Natural killer cell (primary cell): ENCODE measurements around the gene EIF5AL1. TPM values are rescaled to one million over a fixed set of nuclear protein-coding genes. Genes with fewer than 3 reads are reported as not detected.
"Not testable (repeated sequence)": the region's sequence is repeated elsewhere in the genome, so short reads cannot be mapped to it uniquely, and the experiment has no call there.

Experiments used
- ATAC-seq, 3 donors: fragments of 150-1000 bp in 2 of 3; fragments of 200-7000 bp in 1 of 3; cut with Tn5 transposase; 1 replicate in 1 of 3; 2 replicates in 2 of 3; pipeline ENCODE4 v1.10.0; 2021; ENCODE audit warnings: mild to moderate bottlenecking in 2 of 3, moderate library complexity in 2 of 3
- DNase-seq, 2 donors: peaks; one replicate each; pipeline versions ENCODE4 v3.0.0 to v3.0.0-alpha.2; 2013 to 2021; ENCODE audit warnings: mixed read lengths in 1 of 2
- H3K27ac ChIP-seq: one replicate; pipeline ENCODE4 v1.5.1; 2013; ENCODE audit warnings: mild to moderate bottlenecking, low read length
- H3K27me3 ChIP-seq: one replicate; pipeline ENCODE4 v1.6.1; 2013; ENCODE audit warnings: low read length; ENCODE audit not compliant: control insufficient read depth, insufficient read depth
- H3K36me3 ChIP-seq: one replicate; pipeline ENCODE4 v1.6.1; 2013; ENCODE audit warnings: low read length; ENCODE audit not compliant: control insufficient read depth, insufficient read depth
- H3K4me1 ChIP-seq: one replicate; pipeline ENCODE4 v1.6.1; 2013; ENCODE audit warnings: low read length; ENCODE audit not compliant: control insufficient read depth, insufficient read depth
- H3K4me3 ChIP-seq: one replicate; pipeline ENCODE4 v1.5.1; 2013; ENCODE audit warnings: low read length
- H3K9me3 ChIP-seq: one replicate; pipeline ENCODE4 v1.6.1; 2013; ENCODE audit warnings: low read length; ENCODE audit not compliant: control insufficient read depth, insufficient read depth
- H3K27ac Mint-ChIP-seq, 2 donors: one replicate each; pipeline ENCODE4 v1.8.0; 2022; ENCODE audit warnings: mild to moderate bottlenecking in 2 of 2, mixed read lengths in 2 of 2, moderate library complexity in 1 of 2
- H3K27me3 Mint-ChIP-seq, 2 donors: one replicate each; pipeline ENCODE4 v1.8.0; 2022; ENCODE audit warnings: low read depth in 2 of 2, mixed read lengths in 2 of 2
- H3K36me3 Mint-ChIP-seq: one replicate; pipeline ENCODE4 v1.8.0; 2022; ENCODE audit warnings: mixed read lengths
- H3K4me1 Mint-ChIP-seq, 2 donors: one replicate each; pipeline ENCODE4 v1.8.0; 2022; ENCODE audit warnings: mixed read lengths in 2 of 2
- H3K4me3 Mint-ChIP-seq: one replicate; pipeline ENCODE4 v1.8.0; 2022; ENCODE audit warnings: mild to moderate bottlenecking, moderate library complexity, mixed read lengths
- H3K9me3 Mint-ChIP-seq, 2 donors: one replicate each; pipeline ENCODE4 v1.8.0; 2022; ENCODE audit warnings: mixed read lengths in 2 of 2
- WGBS: methylation state at CpG from one replicate; pipeline ENCODE4 v1.1.7; 2013; ENCODE audit warnings: missing lambda C conversion rate; ENCODE audit not compliant: insufficient coverage; 5-methylcytosine and 5-hydroxymethylcytosine counted together
- intact Hi-C: fragments of 100-400 bp; cut with micrococcal nuclease; formaldehyde crosslinking; loops from one replicate; pipeline ENCODE4 v1.14.2; 2022
- total RNA-seq, 4 donors: library from RNA; stranded (reverse); fragments of 120-200 nt in 1 of 4; gene quantifications; one replicate each; pipeline versions ENCODE4 v1.2.3 to v1.2.4, GENCODE V29; 2013 to 2022
- TF ChIP-seq, protein P1 (sequence below): fragments of 200-600 bp; IDR thresholded peaks from one replicate; pipeline ENCODE4 v1.8.0; 2022; ENCODE audit warnings: antibody characterized with exemption

Gene EIF5AL1
- total RNA-seq, 3 donors from 2014 or later (not counting 1 experiment from before 2014, with no cell fraction given): 0.13 to 2.0 (median 0.14) TPM

DNA sequence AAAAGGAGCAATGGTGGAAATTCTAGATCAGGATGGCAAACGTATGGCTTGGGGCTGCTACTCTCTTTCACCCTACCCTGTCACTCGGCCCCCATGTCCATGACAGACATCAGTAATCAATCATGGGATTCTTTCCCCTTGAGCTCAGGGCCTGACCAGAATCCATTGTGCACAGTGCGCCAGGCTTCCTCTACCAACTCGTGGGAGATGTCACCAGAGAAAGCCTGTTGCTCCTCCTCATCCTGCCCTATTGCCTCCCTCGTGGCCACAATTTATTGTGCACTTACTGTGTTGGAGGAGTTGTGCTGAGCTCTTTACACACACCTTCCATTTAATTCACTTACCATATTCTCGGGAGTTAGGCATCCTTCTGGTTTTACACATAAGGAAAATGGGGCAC lies 26.0 kb downstream of the EIF5AL1 start:
- H3K4me3 Mint-ChIP-seq, H3K9me3 ChIP-seq, DNase-seq, H3K36me3 ChIP-seq, H3K9me3 Mint-ChIP-seq, H3K4me1 ChIP-seq, H3K27ac Mint-ChIP-seq, ATAC-seq, H3K27me3 ChIP-seq, H3K36me3 Mint-ChIP-seq, H3K27me3 Mint-ChIP-seq, intact Hi-C loops, H3K4me1 Mint-ChIP-seq, H3K27ac ChIP-seq, H3K4me3 ChIP-seq: not testable (repeated sequence)
- 71% methylated on average over 6 of the region's 6 CpGs for WGBS

DNA sequence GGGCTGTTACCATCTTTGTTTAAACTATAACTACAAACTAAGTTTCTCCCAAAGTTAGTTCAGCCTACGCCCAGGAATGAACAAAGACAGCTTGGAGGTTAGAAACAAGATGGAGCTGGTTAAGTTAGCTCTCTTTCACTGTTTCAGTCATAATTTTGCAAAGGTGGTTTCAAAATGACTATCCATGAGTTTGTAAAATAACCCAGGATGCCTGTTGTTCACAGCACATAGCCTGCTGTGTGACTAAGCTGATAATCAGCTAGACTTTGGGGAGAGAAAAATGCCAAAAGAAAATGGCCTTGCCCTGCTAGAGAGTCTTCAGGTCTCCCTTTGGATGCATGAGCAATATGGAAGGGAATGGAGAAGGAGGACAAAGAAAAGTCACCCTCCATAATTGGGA lies 28.6 kb downstream of the EIF5AL1 start:
- H3K27me3 Mint-ChIP-seq, H3K36me3 Mint-ChIP-seq, H3K27ac ChIP-seq, H3K27ac Mint-ChIP-seq, H3K4me3 Mint-ChIP-seq, intact Hi-C loops, H3K9me3 Mint-ChIP-seq, ATAC-seq, H3K27me3 ChIP-seq, H3K4me1 ChIP-seq, DNase-seq, H3K9me3 ChIP-seq, H3K36me3 ChIP-seq, H3K4me3 ChIP-seq, H3K4me1 Mint-ChIP-seq: not testable (repeated sequence)
- no CpG with 5 or more reads among the region's 1 CpG for WGBS

DNA sequence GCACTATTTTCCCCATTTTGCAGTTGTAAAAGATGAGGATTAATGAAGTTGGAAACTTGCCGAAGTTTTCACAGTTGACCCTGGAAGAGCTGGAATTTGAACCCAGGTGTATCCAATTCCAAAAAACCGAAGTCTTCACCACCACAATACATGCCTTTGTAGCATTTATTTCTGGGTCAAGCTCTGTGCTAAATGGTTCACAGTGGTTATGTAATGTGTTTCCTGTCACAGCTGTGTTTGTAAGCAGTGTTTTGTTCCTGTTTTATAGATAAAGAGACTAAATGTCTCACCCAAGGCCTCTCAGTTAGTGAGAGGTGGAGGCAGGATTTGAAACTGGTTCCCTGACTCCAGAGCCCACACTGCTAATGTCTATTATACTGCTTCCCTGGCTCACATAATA lies 30.3 kb downstream of the EIF5AL1 start:
- H3K36me3 Mint-ChIP-seq: no peaks in the 10 kb centered on the region
- Histone ChIP-seq H3K36me3 (no peaks in the 10 kb centered on the region), H3K4me3 (no peak overlapping the region), H3K27me3 (no peaks in the 10 kb centered on the region), H3K4me1 (no peaks in the 10 kb centered on the region), H3K9me3 (no peaks in the 10 kb centered on the region), H3K27ac (no peak overlapping the region)
- peak in 1 of 3 donors; percentile 24 for ATAC-seq
- H3K4me3 Mint-ChIP-seq: no peak overlapping the region
- H3K27me3 Mint-ChIP-seq: peaks cover 0 to 8% of the 10 kb centered on the region in 2 donors
- TF ChIP-seq, protein P1, sequence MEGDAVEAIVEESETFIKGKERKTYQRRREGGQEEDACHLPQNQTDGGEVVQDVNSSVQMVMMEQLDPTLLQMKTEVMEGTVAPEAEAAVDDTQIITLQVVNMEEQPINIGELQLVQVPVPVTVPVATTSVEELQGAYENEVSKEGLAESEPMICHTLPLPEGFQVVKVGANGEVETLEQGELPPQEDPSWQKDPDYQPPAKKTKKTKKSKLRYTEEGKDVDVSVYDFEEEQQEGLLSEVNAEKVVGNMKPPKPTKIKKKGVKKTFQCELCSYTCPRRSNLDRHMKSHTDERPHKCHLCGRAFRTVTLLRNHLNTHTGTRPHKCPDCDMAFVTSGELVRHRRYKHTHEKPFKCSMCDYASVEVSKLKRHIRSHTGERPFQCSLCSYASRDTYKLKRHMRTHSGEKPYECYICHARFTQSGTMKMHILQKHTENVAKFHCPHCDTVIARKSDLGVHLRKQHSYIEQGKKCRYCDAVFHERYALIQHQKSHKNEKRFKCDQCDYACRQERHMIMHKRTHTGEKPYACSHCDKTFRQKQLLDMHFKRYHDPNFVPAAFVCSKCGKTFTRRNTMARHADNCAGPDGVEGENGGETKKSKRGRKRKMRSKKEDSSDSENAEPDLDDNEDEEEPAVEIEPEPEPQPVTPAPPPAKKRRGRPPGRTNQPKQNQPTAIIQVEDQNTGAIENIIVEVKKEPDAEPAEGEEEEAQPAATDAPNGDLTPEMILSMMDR: no peak
- H3K4me1 Mint-ChIP-seq: no peaks in the 10 kb centered on the region
- intact Hi-C loops: no loop called here
- WGBS: no CpG with 5 or more reads among the region's 2 CpGs
- DNase-seq: no peak
- H3K27ac Mint-ChIP-seq: no peak overlapping the region
- no peaks in the 10 kb centered on the region for H3K9me3 Mint-ChIP-seq

DNA sequence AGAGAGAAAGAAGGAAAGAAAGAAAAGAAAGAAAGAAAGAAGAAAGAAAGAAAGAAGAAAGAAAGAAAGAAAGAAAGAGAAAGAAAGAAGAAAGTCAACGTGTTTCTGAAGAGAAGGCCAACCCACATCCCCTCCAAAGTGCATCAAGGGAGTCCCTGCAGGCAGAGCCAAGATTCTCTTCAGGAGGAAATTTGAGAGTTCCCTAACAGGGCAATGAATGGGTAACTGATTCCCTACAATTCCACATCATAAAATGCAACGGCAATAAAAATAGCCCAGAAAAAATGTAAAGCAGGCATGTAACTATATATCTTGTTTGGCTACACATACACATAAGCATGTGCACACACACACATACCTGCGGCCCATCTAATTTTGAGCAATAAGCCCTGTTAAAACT lies 32.1 kb downstream of the EIF5AL1 start:
- intact Hi-C loops, H3K27ac Mint-ChIP-seq, H3K4me1 Mint-ChIP-seq, H3K4me3 Mint-ChIP-seq, H3K36me3 ChIP-seq, H3K4me1 ChIP-seq, H3K36me3 Mint-ChIP-seq, H3K27me3 ChIP-seq, H3K27me3 Mint-ChIP-seq, DNase-seq, H3K9me3 Mint-ChIP-seq, H3K4me3 ChIP-seq, H3K27ac ChIP-seq, ATAC-seq, H3K9me3 ChIP-seq: not testable (repeated sequence)
- WGBS: 100% methylated on average over 2 of the region's 3 CpGs

DNA sequence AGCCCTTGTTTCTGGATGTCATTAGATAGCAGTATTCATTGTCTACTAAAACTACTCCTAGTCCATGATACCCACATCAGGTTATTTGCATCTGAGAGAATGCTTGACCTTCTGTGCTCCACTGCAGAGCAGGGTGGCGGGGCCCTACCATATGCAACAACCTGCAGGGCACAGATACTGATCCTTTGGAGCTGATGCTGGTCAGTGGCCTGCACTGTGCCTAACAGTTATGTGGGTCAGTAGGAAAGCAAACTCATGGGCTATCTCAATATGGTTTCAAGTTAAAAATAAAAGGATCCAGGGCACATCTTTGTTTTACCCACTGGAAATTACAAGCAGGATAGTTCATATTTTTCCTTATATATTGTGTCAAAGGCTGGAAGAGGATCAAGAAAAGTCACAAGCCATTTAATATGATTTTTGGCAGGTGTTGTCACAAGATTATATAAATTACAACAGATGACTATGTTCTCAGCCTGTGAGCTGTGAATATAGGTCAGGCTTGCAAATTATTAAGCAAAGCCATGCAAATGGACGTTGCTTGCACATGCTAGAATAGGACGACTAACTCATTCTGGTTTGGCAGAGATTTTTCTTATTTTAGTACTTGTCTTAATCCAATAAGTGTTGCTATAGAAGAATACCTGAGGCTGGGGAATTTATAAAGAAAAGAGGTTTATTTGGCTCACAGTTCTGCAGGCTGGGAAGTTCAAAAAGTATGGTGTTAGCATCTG lies 32.8 kb downstream of the EIF5AL1 start:
- DNase-seq, H3K4me3 ChIP-seq, H3K36me3 ChIP-seq, H3K27me3 Mint-ChIP-seq, intact Hi-C loops, H3K27ac Mint-ChIP-seq, H3K9me3 ChIP-seq, H3K27me3 ChIP-seq, H3K4me3 Mint-ChIP-seq, H3K27ac ChIP-seq, H3K36me3 Mint-ChIP-seq, H3K4me1 ChIP-seq, H3K4me1 Mint-ChIP-seq, H3K9me3 Mint-ChIP-seq, ATAC-seq: not testable (repeated sequence)
- WGBS: 88% methylated on average over 3 of the region's 3 CpGs

DNA sequence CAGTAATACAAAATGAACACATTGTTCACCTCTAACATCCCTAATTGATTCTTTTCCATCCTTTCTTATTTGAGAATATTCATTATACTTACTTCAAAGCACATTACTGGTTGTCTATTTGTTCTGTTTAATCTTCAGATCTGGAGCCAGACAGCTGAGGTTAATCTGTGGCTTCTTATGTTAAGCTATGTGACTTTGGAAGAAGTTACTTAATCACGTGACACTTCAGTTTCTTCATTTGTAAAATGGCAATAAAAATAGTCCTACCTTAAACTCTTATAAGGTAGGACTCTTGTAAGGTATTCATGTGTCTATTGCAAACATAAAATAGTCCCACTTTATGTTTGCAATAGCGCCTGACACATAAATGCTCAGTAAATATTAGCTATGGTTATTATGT lies 34.8 kb downstream of the EIF5AL1 start:
- H3K36me3 Mint-ChIP-seq, H3K4me1 Mint-ChIP-seq, H3K4me1 ChIP-seq, H3K9me3 ChIP-seq, ATAC-seq, intact Hi-C loops, H3K4me3 Mint-ChIP-seq, DNase-seq, H3K27ac ChIP-seq, H3K36me3 ChIP-seq, H3K4me3 ChIP-seq, H3K27me3 ChIP-seq, H3K9me3 Mint-ChIP-seq, H3K27ac Mint-ChIP-seq: not testable (repeated sequence)
- no CpG with 5 or more reads among the region's 2 CpGs for WGBS
- H3K27me3 Mint-ChIP-seq: peaks cover 7 to 14% of the 10 kb centered on the region in 2 donors
